Chondrocyte (in vitro differentiated cells): ENCODE measurements around the gene APLNR. TPM values are rescaled to one million over a fixed set of nuclear protein-coding genes. Genes with fewer than 3 reads are reported as not detected.

Source experiments
- DNase-seq: peaks from one replicate; pipeline ENCODE4 v3.0.0; 2021; ENCODE audit warnings: mixed read lengths, low spot score
- H3K27ac Mint-ChIP-seq: one replicate; pipeline ENCODE4 v1.8.0; 2021; ENCODE audit warnings: mild to moderate bottlenecking, moderate library complexity, mixed read lengths; ENCODE audit not compliant: unreplicated experiment
- H3K27me3 Mint-ChIP-seq: 2 replicates; pipeline ENCODE4 v1.8.0; 2021; ENCODE audit warnings: low read depth, mixed read lengths
- H3K36me3 Mint-ChIP-seq: 2 replicates; pipeline ENCODE4 v1.8.0; 2021; ENCODE audit warnings: low read depth, mixed read lengths
- H3K4me1 Mint-ChIP-seq: 2 replicates; pipeline ENCODE4 v1.8.0; 2021; ENCODE audit warnings: low read depth, mild to moderate bottlenecking, mixed read lengths
- H3K4me3 Mint-ChIP-seq: one replicate; pipeline ENCODE4 v1.8.0; 2021; ENCODE audit warnings: mild to moderate bottlenecking, moderate library complexity, mixed read lengths; ENCODE audit not compliant: unreplicated experiment
- H3K9me3 Mint-ChIP-seq: 2 replicates; pipeline ENCODE4 v1.8.0; 2021; ENCODE audit warnings: low read depth, mixed read lengths
- CTCF ChIP-seq: fragments of 200-600 bp; sonication (generic); IDR thresholded peaks from 2 replicates; pipeline ENCODE4 v1.5.0; 2021; ENCODE audit warnings: antibody characterized with exemption, mild to moderate bottlenecking, moderate library complexity
- total RNA-seq: library from RNA; stranded (reverse); gene quantifications from 3 replicates; pipeline ENCODE4 v1.2.1, GENCODE V29; 2021

Gene APLNR
- total RNA-seq, 1 donor from 2014 or later: not detected

DNA sequence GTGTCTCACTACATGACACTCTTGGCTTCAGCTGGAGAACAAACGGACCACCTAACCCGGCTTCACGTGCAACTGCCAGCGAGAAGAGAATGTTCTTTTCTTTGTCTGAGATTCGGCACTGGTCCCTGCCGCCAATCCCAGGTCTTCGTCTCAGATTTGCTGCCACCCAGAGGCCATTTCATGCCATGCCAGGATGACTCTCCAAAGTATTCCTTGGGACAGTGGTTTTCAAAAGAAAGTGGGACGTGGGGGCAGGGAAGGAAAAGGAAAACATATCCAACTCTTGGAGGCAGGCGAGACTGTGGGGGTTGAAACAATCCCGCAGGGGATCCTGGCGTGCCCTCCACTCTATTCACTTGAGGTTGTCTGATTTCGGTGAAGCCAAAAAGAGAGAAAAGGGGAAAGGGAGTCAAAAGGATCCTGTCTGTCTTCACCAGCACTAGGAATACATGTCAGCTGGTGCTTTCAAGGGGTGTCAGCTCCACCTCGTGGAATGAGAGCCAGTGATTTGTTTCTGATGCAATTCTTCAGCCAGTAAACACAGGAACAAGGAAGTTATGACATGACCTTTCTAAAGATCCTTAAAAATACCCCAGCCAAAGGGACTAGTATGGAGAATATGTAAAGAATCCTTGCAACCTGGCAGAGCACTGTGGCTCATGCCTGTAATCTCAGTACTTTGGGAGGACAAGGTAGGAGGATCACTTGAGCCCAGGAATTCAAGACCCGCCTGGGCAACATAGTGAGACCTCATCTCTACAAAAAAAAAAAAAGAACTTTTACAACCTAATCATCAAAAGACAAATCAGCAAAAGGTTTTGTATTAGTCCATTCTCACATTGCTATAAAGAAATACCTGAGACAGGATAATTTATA, 41.0 kb upstream of the APLNR start:
- DNase-seq: no peak
- Mint-ChIP-seq H3K4me3 (peak overlapping the region; percentile 66), H3K36me3 (peaks cover 3% of the 10 kb centered on the region), H3K27ac (peak overlapping the region; percentile 99), H3K4me1 (peaks cover 35% of the 10 kb centered on the region), H3K9me3 (peaks cover 7% of the 10 kb centered on the region), H3K27me3 (no peaks in the 10 kb centered on the region)
- TF ChIP-seq CTCF: peak; percentile 93

GRCh38 chr11:57276971-57277675, 40.1 kb upstream of the APLNR start:
- Mint-ChIP-seq H3K4me3 (no peak overlapping the region), H3K27ac (peak overlapping the region; percentile 99), H3K9me3 (peaks cover 7% of the 10 kb centered on the region), H3K27me3 (no peaks in the 10 kb centered on the region), H3K4me1 (peaks cover 35% of the 10 kb centered on the region), H3K36me3 (peaks cover 3% of the 10 kb centered on the region)
- DNase-seq: no peak
- no peak for TF ChIP-seq CTCF

DNA sequence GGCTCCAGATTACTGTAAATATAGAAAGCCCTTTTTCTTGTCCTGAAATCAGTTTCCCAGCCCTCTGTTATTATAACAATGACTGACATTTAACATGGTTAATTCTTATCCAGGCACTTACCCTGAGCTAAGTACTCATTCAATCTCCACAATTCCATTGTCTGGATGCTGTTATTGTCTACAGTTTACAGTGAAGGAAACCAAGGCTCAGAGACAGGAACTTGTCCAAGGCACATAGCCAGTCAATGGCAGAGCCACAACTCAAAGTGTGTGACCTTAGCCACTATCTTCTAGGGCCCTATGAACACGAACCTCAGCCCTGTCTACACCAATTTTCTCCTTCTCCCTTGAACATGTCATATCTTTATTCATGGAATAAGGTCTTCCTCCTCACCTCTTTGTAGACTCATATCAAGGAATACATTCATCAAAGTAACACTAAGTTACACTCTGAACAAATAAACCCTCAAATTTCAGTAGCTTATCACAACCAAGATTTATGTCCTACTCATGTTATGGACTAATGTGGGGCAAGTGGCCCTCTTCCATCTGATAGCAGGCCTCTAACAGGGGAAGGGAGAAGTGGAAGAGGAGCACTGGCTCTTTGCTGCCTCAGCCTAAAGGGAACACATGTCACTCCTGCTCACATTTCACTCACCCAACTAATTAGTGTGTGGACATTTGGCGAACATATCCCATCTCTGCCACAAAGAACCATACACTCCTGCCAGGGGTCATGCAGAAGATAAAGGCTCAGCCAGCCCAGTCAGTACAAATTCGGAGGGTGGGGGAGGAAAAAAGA, 39.3 kb upstream of the APLNR start:
- no peak for DNase-seq
- H3K4me3 Mint-ChIP-seq: no peak overlapping the region
- H3K4me1 Mint-ChIP-seq: peaks cover 35% of the 10 kb centered on the region
- no peaks in the 10 kb centered on the region for H3K27me3 Mint-ChIP-seq
- no peak for TF ChIP-seq CTCF
- no peak overlapping the region for H3K27ac Mint-ChIP-seq
- H3K9me3 Mint-ChIP-seq: peaks cover 7% of the 10 kb centered on the region
- H3K36me3 Mint-ChIP-seq: peaks cover 3% of the 10 kb centered on the region

DNA sequence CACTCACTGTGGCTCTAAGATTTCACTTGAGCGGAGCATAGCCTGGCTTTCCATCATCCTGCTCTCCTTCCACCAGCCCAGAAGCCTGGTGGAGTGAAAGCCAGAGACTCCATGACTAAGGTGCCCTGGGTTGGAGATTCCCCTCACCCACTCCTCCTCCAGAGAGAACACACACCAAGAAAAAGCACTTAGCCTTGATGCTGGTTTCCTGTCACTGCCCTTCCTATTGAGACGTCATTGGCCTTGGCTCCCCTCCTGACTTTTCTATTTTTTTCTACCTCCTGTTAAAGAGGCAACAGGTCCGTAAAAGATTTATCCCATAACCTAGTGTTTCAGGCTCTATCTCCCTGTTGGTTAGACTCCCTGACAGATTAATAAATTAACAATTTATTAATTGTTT, 38.5 kb upstream of the APLNR start:
- H3K36me3 Mint-ChIP-seq: peaks cover 3% of the 10 kb centered on the region
- no peak for TF ChIP-seq CTCF
- no peak overlapping the region for H3K4me3 Mint-ChIP-seq
- H3K27ac Mint-ChIP-seq: no peak overlapping the region
- H3K4me1 Mint-ChIP-seq: peaks cover 34% of the 10 kb centered on the region
- H3K27me3 Mint-ChIP-seq: peaks cover 4% of the 10 kb centered on the region
- peaks cover 7% of the 10 kb centered on the region for H3K9me3 Mint-ChIP-seq
- DNase-seq: no peak
